ENCODE results near the gene KIF21A. TPM values are rescaled to one million over a fixed set of nuclear protein-coding genes. Genes with fewer than 3 reads are reported as not detected.

KIF21A gene
- total RNA-seq, 3 donors from 2014 or later (not counting 1 experiment from before 2014, with no cell fraction given), result 11.5 to 31.6 (median 18.0) TPM

- no peak for TF ChIP-seq CTCF (IDR thresholded peaks at IDR 0.05)
- DNase-seq (no peak), ATAC-seq (no peak)
- Mint-ChIP-seq H3K9me3 (peaks cover 0 to 3% of the 10 kb centered on the region in 2 donors), H3K27me3 (ENCODE audit: low read depth in 2 of 2) (no peaks in the 10 kb centered on the region), H3K4me3 (no peak overlapping the region), H3K27ac (no peak overlapping the region), H3K36me3 (no peaks in the 10 kb centered on the region), H3K4me1 (peaks cover 20 to 29% of the 10 kb centered on the region in 2 donors)
- Histone ChIP-seq H3K4me1 (ENCODE audit: control insufficient read depth, insufficient read depth, low read length) (peaks cover 6% of the 10 kb centered on the region), H3K27me3 (ENCODE audit: control insufficient read depth, insufficient read depth, low read length) (no peaks in the 10 kb centered on the region), H3K36me3 (ENCODE audit: control insufficient read depth, insufficient read depth, low read length) (no peaks in the 10 kb centered on the region), H3K9me3 (ENCODE audit: control insufficient read depth, insufficient read depth, low read length) (no peaks in the 10 kb centered on the region), H3K4me3 (ENCODE audit: low read length) (no peak overlapping the region), H3K27ac (ENCODE audit: low read length) (no peak overlapping the region)
- intact Hi-C loops (cut with micrococcal nuclease), result no loop called here
- WGBS (ENCODE audit: insufficient coverage), result 95% methylated on average over 6 of the region's 6 CpGs
Observed at GRCh38 chr12:39327965-39328364, 115.0 kb downstream of the KIF21A start.

GRCh38 chr12:39327510-39327909 lies 115.4 kb downstream of the KIF21A start:
- H3K4me3 ChIP-seq (ENCODE audit: low read length), result no peak overlapping the region
- no peaks in the 10 kb centered on the region for H3K36me3 ChIP-seq (ENCODE audit: control insufficient read depth, insufficient read depth, low read length)
- Mint-ChIP-seq H3K4me1 (peaks cover 19 to 26% of the 10 kb centered on the region in 2 donors), H3K4me3 (no peak overlapping the region), H3K9me3 (peaks cover 0 to 3% of the 10 kb centered on the region in 2 donors), H3K27ac (no peak overlapping the region), H3K27me3 (ENCODE audit: low read depth in 2 of 2) (no peaks in the 10 kb centered on the region), H3K36me3 (no peaks in the 10 kb centered on the region)
- H3K27ac ChIP-seq (ENCODE audit: low read length), result no peak overlapping the region
- intact Hi-C loops (cut with micrococcal nuclease), result no loop called here
- no peaks in the 10 kb centered on the region for H3K27me3 ChIP-seq (ENCODE audit: control insufficient read depth, insufficient read depth, low read length)
- H3K9me3 ChIP-seq (ENCODE audit: control insufficient read depth, insufficient read depth, low read length), result no peaks in the 10 kb centered on the region
- H3K4me1 ChIP-seq (ENCODE audit: control insufficient read depth, insufficient read depth, low read length), result peaks cover 2% of the 10 kb centered on the region
- ATAC-seq (no peak), DNase-seq (no peak)
- WGBS (ENCODE audit: insufficient coverage), result 90% methylated on average over 1 of the region's 1 CpG
- TF ChIP-seq CTCF (IDR thresholded peaks at IDR 0.05), result no peak

- DNase-seq, result no peak
- no peak for ATAC-seq
- Histone ChIP-seq H3K4me1 (ENCODE audit: control insufficient read depth, insufficient read depth, low read length) (no peaks in the 10 kb centered on the region), H3K4me3 (ENCODE audit: low read length) (no peak overlapping the region), H3K36me3 (ENCODE audit: control insufficient read depth, insufficient read depth, low read length) (peaks cover 6% of the 10 kb centered on the region), H3K9me3 (ENCODE audit: control insufficient read depth, insufficient read depth, low read length) (no peaks in the 10 kb centered on the region), H3K27me3 (ENCODE audit: control insufficient read depth, insufficient read depth, low read length) (no peaks in the 10 kb centered on the region), H3K27ac (ENCODE audit: low read length) (no peak overlapping the region)
- no peak for TF ChIP-seq CTCF (IDR thresholded peaks at IDR 0.05)
- Mint-ChIP-seq H3K36me3 (peaks cover 7% of the 10 kb centered on the region), H3K9me3 (no peaks in the 10 kb centered on the region), H3K4me3 (no peak overlapping the region), H3K27me3 (ENCODE audit: low read depth in 2 of 2) (no peaks in the 10 kb centered on the region), H3K27ac (no peak overlapping the region), H3K4me1 (peaks cover 0 to 5% of the 10 kb centered on the region in 2 donors)
- intact Hi-C loops (cut with micrococcal nuclease), result loop anchor here (2.0 kb wide), 1 partner anchor 54 kb away; no protein-coding TSS in a partner anchor
- WGBS (ENCODE audit: insufficient coverage), result 100% methylated on average over 1 of the region's 3 CpGs
Observed at GRCh38 chr12:39319180-39319579, 123.7 kb downstream of the KIF21A start.

DNA sequence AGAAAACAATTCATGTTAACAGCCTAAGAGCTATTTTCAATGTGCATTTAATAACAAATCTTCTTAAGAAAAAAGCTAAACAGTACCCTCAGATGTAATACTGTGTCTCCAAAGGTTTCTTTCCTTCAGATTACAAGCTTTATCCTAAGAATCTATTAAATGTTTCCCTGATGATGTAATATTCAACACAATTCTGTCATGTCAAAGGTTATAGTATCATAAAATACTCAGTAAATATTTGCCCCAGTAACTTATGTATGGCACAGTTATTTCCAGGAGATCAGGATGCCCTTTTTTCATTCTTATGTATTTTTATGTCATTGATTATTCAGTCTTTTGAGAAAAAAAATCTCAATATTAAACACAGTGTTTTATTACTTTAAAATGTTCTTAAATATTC lies 128.4 kb downstream of the KIF21A start:
- no peak overlapping the region for H3K4me3 Mint-ChIP-seq
- Histone ChIP-seq H3K27ac (ENCODE audit: low read length) (no peak overlapping the region), H3K4me1 (ENCODE audit: control insufficient read depth, insufficient read depth, low read length) (no peaks in the 10 kb centered on the region), H3K9me3 (ENCODE audit: control insufficient read depth, insufficient read depth, low read length) (no peaks in the 10 kb centered on the region), H3K36me3 (ENCODE audit: control insufficient read depth, insufficient read depth, low read length) (peaks cover 13% of the 10 kb centered on the region), H3K4me3 (ENCODE audit: low read length) (no peak overlapping the region), H3K27me3 (ENCODE audit: control insufficient read depth, insufficient read depth, low read length) (no peaks in the 10 kb centered on the region)
- H3K27ac Mint-ChIP-seq, result no peak overlapping the region
- ATAC-seq (no peak), DNase-seq (no peak)
- no peak for TF ChIP-seq CTCF (IDR thresholded peaks at IDR 0.05)
- no peaks in the 10 kb centered on the region for H3K27me3 Mint-ChIP-seq (ENCODE audit: low read depth in 2 of 2)
- H3K36me3 Mint-ChIP-seq, result peaks cover 7% of the 10 kb centered on the region
- peaks cover 0 to 5% of the 10 kb centered on the region in 2 donors for H3K4me1 Mint-ChIP-seq
- no peaks in the 10 kb centered on the region for H3K9me3 Mint-ChIP-seq
- intact Hi-C loops (cut with micrococcal nuclease), result no loop called here
